Fibroblast of skin of left quadriceps (primary cell): ENCODE measurements around the gene CFHR5.

Source experiments
- DNase-seq, 2 experiments: peaks; one replicate each; pipeline ENCODE4 v3.0.0-alpha.2; 2013; ENCODE audit warnings: low read depth in 2 of 2

The CFHR5 gene

GRCh38 chr1:197017558-197018146 is 40.3 kb downstream of the CFHR5 start:
- no peak for DNase-seq

- no peak for DNase-seq
Observed at GRCh38 chr1:197021716-197022115, 44.4 kb downstream of the CFHR5 start.

- DNase-seq = peak; percentile 30
Observed at GRCh38 chr1:197024460-197024859, 47.1 kb downstream of the CFHR5 start.

GRCh38 chr1:197027359-197027758 is 50.0 kb downstream of the CFHR5 start:
- DNase-seq = no peak

GRCh38 chr1:197029749-197030148 is 52.4 kb downstream of the CFHR5 start:
- DNase-seq = no peak

GRCh38 chr1:197034631-197035339 is 57.4 kb downstream of the CFHR5 start:
- peak; percentile 27 to 31 for DNase-seq

- no peak for DNase-seq
Observed at GRCh38 chr1:197036861-197037260, 59.5 kb downstream of the CFHR5 start.

- DNase-seq = no peak
Observed at GRCh38 chr1:197041486-197042353, 64.4 kb downstream of the CFHR5 start.

GRCh38 chr1:197042676-197043341 is 65.5 kb downstream of the CFHR5 start:
- DNase-seq = no peak

- DNase-seq = no peak
Observed at GRCh38 chr1:197049100-197049499, 71.7 kb downstream of the CFHR5 start.
